GM21723 (cell line): ENCODE measurements around the gene GET4.
"Not testable (repeated sequence)": the region's sequence is repeated elsewhere in the genome, so short reads cannot be mapped to it uniquely, and the experiment has no call there.

Source experiments
- ATAC-seq: cut with Tn5 transposase; IDR thresholded peaks from one replicate; pipeline ENCODE4 v1.9.1; 2021; ENCODE audit warnings: mild to moderate bottlenecking, moderate library complexity; ENCODE audit not compliant: unreplicated experiment

The GET4 gene

GRCh38 chr7:925601-926000, 49.2 kb downstream of the GET4 start:
- no peak for ATAC-seq

- no peak for ATAC-seq
Observed at GRCh38 chr7:926061-927030, 50.0 kb downstream of the GET4 start.

DNA sequence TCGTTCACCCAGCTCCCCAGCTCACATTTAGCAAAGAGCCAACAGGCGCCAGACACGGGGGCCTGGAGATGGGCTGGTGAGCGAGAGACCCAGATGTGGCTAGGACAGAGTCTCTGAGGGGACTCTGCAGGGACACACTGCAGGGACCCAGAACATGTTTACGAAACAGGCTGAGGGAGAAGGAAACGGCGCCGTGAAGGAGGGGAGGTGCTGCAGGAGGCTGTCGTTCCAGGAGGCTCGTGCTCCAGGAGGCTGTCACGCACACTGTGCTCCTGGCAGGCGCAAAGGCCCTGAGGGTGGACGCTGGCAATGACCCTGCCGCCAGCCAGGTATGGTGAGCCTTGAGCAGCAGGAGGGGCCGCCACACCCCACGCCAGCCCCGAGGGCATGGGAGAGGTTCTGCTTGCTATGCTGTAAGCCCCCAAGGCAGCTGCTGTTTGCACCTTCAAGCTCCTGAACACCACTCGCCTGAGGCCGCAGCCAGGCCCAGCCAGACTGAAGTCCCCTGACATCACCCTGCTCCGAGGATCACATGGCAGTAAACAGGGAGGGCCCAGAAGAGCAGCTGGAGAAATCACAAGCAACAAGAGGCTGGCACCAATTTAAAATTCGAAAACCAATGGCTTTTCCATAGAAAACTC, 50.8 kb downstream of the GET4 start:
- no peak for ATAC-seq

DNA sequence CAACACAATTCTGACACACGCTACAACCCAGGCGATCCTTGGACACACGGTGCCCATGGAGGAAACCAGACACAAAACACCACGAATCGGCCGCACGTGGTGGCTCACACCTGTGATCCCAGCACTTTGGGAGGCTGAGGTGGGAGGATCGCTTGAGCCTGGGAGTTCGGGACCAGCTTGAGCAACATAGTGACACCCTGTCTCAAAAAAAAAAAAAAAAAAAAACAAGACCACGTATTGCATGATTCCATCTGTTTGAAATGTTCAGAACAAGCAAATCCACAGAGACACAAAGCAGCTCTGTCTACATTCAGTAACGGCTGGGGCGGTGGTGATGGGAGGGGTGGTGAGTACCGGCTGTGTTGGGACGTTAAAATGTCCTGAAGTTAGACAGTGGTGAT, 53.0 kb downstream of the GET4 start:
- no peak for ATAC-seq

GRCh38 chr7:930975-931758, 54.8 kb downstream of the GET4 start:
- ATAC-seq = no peak

- no peak for ATAC-seq
Observed at GRCh38 chr7:931871-932650, 55.7 kb downstream of the GET4 start.

GRCh38 chr7:932651-932975, 56.3 kb downstream of the GET4 start:
- no peak for ATAC-seq

GRCh38 chr7:934469-935163, 58.3 kb downstream of the GET4 start:
- no peak for ATAC-seq

- no peak for ATAC-seq
Observed at GRCh38 chr7:935164-935873, 59.0 kb downstream of the GET4 start.

- ATAC-seq = no peak
Observed at GRCh38 chr7:935874-936385, 59.6 kb downstream of the GET4 start.

DNA sequence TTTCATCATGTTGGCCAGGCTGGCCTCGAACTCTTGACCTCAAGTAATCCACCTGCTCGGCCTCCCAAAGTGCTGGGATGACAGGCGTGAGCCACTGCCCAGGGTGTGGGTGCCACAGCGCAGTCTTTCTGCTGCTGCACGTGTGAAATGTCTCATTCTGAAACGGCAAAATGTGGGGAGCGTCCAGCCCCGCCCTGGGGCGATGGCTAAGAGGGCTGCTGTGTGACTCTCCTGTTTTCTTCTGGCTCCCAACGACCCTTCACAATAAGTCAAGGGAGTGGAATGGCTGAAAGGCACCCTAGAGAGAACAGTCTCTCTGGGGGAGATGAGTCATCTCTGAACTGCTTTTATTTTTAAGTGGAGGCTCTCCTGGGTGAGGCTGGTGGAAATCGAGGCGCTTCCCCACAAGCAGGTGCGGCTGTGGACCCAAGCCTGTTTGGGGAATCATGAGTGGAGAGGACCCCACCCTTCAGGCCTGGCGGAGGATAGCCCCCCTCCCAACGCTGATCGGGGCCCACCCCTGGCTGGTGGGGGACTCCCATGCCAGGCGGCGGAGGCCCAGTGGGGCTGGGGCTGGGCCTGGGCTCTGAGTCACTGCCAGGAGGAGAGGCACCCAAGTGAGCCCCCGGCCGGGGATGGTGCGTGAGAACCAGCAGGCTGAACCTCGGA, 60.2 kb downstream of the GET4 start:
- peak; percentile 84 for ATAC-seq

DNA sequence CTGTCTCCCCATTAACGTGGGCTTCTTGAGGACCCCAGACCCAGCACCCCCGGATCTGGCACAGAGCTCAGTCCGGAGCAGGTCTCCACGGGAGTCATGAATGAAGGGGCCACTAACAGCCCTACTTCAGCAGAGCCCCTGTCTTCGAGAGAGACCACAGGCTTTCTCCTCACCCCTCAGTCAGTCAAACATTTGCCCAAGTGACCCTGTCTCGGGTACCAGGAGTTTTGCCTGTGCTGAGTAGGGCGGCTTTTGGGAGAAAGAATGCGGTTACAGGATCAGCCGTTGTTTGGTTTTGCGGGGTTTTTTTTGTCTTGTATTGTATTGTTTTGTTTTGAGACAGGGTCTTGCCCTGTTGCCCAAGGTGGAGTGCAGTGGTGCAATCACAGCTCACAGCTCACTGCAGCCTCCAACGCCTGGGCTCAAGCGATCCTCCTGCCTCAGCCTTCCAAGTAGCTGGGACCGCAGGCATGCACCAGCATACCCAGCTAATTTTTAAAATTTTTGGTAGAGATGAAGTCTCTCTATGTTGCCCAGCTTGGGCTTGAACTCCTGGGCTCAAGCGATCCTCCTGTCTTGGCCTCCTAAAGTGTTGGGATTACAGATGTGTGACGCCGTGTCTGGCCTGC, 61.6 kb downstream of the GET4 start:
- no peak for ATAC-seq

- ATAC-seq = no peak
Observed at GRCh38 chr7:938546-939185, 62.3 kb downstream of the GET4 start.

DNA sequence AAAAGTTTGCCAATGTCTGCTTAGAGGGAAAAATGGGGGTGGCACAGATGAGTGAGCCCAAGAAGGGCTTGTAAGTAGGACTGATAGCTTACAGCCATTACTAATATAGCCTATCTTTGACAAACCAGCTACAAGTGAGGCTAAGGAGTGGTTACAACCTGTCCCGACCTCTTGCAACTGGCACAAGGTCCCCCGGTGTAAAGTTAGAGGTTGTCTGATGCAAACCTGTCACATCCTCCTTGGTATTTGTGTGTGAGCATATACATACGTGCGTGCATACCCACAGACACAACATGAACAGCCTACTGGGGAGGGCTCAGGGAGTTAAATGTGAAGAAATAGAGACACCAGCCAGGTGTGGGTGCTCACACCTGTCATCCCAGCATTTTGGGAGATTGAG, 63.5 kb downstream of the GET4 start:
- ATAC-seq = no peak

DNA sequence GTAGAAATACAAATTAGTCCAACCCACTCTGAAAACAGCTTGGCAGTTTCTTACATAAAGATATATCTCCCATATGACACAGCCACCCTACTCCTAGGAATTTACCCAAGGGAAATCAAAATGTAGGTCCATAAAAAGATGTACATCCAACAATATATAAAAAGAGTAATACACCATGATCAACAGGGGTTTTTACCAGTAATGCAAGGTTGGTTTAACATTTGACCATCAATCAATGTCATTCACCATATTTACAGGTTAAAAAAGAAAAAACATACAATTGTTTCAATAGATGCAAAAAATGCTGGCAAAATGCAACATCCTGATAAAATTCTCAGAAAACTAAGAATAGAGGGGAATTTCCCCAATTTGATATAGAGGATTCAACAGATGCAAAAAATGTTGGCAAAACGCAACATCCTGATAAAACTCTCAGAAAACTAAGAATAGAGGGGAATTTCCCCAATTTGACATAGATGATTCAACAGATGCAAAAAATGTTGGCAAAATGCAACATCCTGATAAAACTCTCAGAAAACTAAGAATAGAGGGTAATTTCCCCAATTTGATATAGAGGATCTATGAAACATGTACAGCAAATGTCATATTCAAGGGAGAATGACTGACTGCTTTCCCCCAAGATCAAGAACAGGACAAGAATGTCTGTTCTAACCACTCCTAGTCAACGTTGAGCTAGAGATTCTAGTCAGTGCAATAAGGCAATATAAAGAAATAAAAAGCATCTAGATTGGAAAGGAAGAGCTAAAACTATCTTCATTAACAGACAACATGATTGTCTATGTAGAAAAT, 64.5 kb downstream of the GET4 start:
- ATAC-seq = no peak

- ATAC-seq = not testable (repeated sequence)
Observed at GRCh38 chr7:943793-944192, 67.4 kb downstream of the GET4 start.

DNA sequence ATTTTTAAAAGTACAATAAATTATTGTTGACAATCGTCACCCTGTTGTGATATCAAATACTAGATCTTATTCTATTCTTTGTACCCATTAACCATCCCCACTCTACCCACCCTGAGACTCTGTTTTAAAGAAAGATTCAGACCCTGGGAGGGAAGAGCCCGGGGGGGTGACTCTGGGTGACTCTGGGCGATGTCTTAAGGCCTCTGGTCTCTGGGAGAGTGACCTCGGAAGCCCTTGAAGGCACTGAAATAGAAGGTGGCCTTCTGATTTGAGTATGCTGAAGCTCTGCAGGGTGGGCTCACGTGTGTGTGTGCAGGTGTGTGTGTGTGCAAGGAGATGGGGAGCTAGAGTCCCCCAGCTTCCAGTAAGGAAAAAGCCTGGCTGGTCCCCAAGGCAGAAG, 68.4 kb downstream of the GET4 start:
- ATAC-seq = no peak
